ENCODE measurements around the gene ADSS1. TPM values are rescaled to one million over a fixed set of nuclear protein-coding genes. Genes with fewer than 3 reads are reported as not detected.

Gene ADSS1
- total RNA-seq, 1 experiment from 2014 or later: 10.0 TPM

- Mint-ChIP-seq H3K27ac (no peak overlapping the region), H3K36me3 (peaks cover 21% of the 10 kb centered on the region), H3K27me3 (ENCODE audit: low read depth) (no peaks in the 10 kb centered on the region), H3K4me3 (no peak overlapping the region), H3K9me3 (peaks cover 8% of the 10 kb centered on the region), H3K4me1 (peaks cover 3% of the 10 kb centered on the region; the same call in 1 of the 2 replicates)
- ChIA-PET CTCF (interaction anchor here (0.7 to 3.1 kb wide), 17 partner anchors 9 to 62 kb away, joined by 3 to 18 read pairs (median 5); no protein-coding TSS in a partner anchor), POLR2A (interaction anchor here (0.6 kb wide), 1 partner anchor 27 kb away, joined by 3 read pairs; no protein-coding TSS in a partner anchor)
- ATAC-seq (peak; percentile 91), DNase-seq (ENCODE audit: low spot score) (peak; percentile 90)
- TF ChIP-seq CTCF (IDR thresholded peaks at IDR 0.05): peak; percentile 98
- peak; percentile 60; the same call in 1 of the 2 replicates for TF ChIP-seq FOXP1 (CRISPR knock-in tag; IDR thresholded peaks at IDR 0.05; ENCODE audit: borderline replicate concordance)
- no peak for TF ChIP-seq MAX (CRISPR knock-in tag; IDR thresholded peaks at IDR 0.05)
These were observed 15.3 kb upstream of the ADSS1 start for GRCh38 chr14:104708606-104709268.

- no peak for ATAC-seq
- Mint-ChIP-seq H3K27ac (no peak overlapping the region), H3K4me3 (no peak overlapping the region), H3K9me3 (peaks cover 1% of the 10 kb centered on the region; the same call in 1 of the 2 replicates), H3K4me1 (peaks cover 3% of the 10 kb centered on the region; the same call in 1 of the 2 replicates), H3K27me3 (ENCODE audit: low read depth) (no peaks in the 10 kb centered on the region), H3K36me3 (peaks cover 14% of the 10 kb centered on the region)
- no peak for DNase-seq (ENCODE audit: low spot score)
- ChIA-PET POLR2A (interaction anchor here (0.6 kb wide), 1 partner anchor 28 kb away, joined by 3 read pairs; no protein-coding TSS in a partner anchor), CTCF (interaction anchor here (0.7 to 3.1 kb wide), 17 partner anchors 9 to 61 kb away, joined by 3 to 18 read pairs (median 5); no protein-coding TSS in a partner anchor)
- TF ChIP-seq RELA (CRISPR knock-in tag; IDR thresholded peaks at IDR 0.05; ENCODE audit: borderline replicate concordance) (no peak), SMAD3 (CRISPR knock-in tag; IDR thresholded peaks at IDR 0.05; ENCODE audit: borderline replicate concordance) (no peak), NR3C1 (CRISPR knock-in tag; conservative IDR thresholded peaks at IDR 0.05; ENCODE audit: low read depth) (no peak), AR (CRISPR knock-in tag; IDR thresholded peaks at IDR 0.05) (no peak), SMAD4 (CRISPR knock-in tag; IDR thresholded peaks at IDR 0.05) (no peak), TCF7 (CRISPR knock-in tag; IDR thresholded peaks at IDR 0.05; ENCODE audit: low read depth) (no peak), TEAD4 (CRISPR knock-in tag; IDR thresholded peaks at IDR 0.05) (no peak), NFE2L1 (CRISPR knock-in tag; IDR thresholded peaks at IDR 0.05) (no peak), ERG (CRISPR knock-in tag; IDR thresholded peaks at IDR 0.05) (no peak), NFYB (CRISPR knock-in tag; conservative IDR thresholded peaks at IDR 0.05; ENCODE audit: low read depth) (no peak), STAT6 (CRISPR knock-in tag; conservative IDR thresholded peaks at IDR 0.05; ENCODE audit: low read depth) (no peak), E2F1 (CRISPR knock-in tag; IDR thresholded peaks at IDR 0.05) (no peak), ATF2 (CRISPR knock-in tag; IDR thresholded peaks at IDR 0.05; ENCODE audit: borderline replicate concordance, low read depth) (no peak), MXD4 (CRISPR knock-in tag; IDR thresholded peaks at IDR 0.05; ENCODE audit: borderline replicate concordance) (no peak), FOXP1 (CRISPR knock-in tag; IDR thresholded peaks at IDR 0.05; ENCODE audit: borderline replicate concordance) (no peak), ATF3 (CRISPR knock-in tag; conservative IDR thresholded peaks at IDR 0.05) (no peak)
These were observed 14.5 kb upstream of the ADSS1 start for GRCh38 chr14:104709387-104710039.
